Suprapubic skin (tissue), 4 donors: ENCODE data around the gene IL17F. TPM values are rescaled to one million over a fixed set of nuclear protein-coding genes. Genes with fewer than 3 reads are reported as not detected.

ENCODE experiments used
- DNase-seq, 2 donors: peaks; one replicate each; pipeline ENCODE4 v3.0.0-alpha.2; 2019; ENCODE audit warnings: low spot score in 2 of 2
- H3K27ac ChIP-seq: fragments of 200-600 bp; sonication (generic); one replicate; pipeline ENCODE4 v1.5.1; 2019
- H3K27me3 ChIP-seq: fragments of 200-600 bp; sonication (generic); one replicate; pipeline ENCODE4 v1.5.1; 2019
- H3K36me3 ChIP-seq: fragments of 200-600 bp; sonication (generic); one replicate; pipeline ENCODE4 v1.5.1; 2019
- H3K4me1 ChIP-seq: fragments of 200-600 bp; sonication (generic); one replicate; pipeline ENCODE4 v1.5.1; 2019
- H3K4me3 ChIP-seq: fragments of 200-600 bp; sonication (generic); one replicate; pipeline ENCODE4 v1.5.1; 2019; ENCODE audit warnings: mild to moderate bottlenecking
- H3K9me3 ChIP-seq: fragments of 200-600 bp; sonication (generic); one replicate; pipeline ENCODE4 v1.5.1; 2019
- CTCF ChIP-seq, 2 donors: fragments of 200-600 bp in 1 of 2; fragments of 450-650 bp in 1 of 2; sonication (generic) in 1 of 2; IDR thresholded peaks; one replicate each; pipeline ENCODE4 v1.5.1; 2016 to 2019; ENCODE audit warnings: antibody characterized with exemption in 2 of 2, mild to moderate bottlenecking in 1 of 2, moderate library complexity in 1 of 2
- EP300 ChIP-seq: sonication (generic); formaldehyde crosslinking; IDR thresholded peaks from one replicate; pipeline ENCODE4 v1.6.1; 2017; ENCODE audit warnings: antibody characterized with exemption
- POLR2A ChIP-seq, 2 donors: fragments of 450-650 bp; IDR thresholded peaks; one replicate each; pipeline ENCODE4 v1.6.1; 2017; ENCODE audit warnings: antibody characterized with exemption in 2 of 2, mild to moderate bottlenecking in 2 of 2, moderate library complexity in 2 of 2
- POLR2AphosphoS5 ChIP-seq, 3 donors: sonication (generic); formaldehyde crosslinking; IDR thresholded peaks; one replicate each; pipeline ENCODE4 v1.6.1; 2017; ENCODE audit warnings: antibody characterized with exemption in 3 of 3
- WGBS: methylation state at CpG from one replicate; pipeline ENCODE4 v1.1.5; 2018; 5-methylcytosine and 5-hydroxymethylcytosine counted together
- total RNA-seq, 4 donors: library from RNA; depleted of rRNA; stranded (reverse); fragments of >200 nt; gene quantifications; one replicate each; pipeline ENCODE4 v1.1.0, GENCODE V29; 2016

Gene IL17F
- total RNA-seq, 4 donors from 2014 or later: not detected

GRCh38 chr6:52216932-52217575 is 27.2 kb downstream of the IL17F start:
- no peak for DNase-seq
- 90% methylated on average over 5 of the region's 5 CpGs for WGBS
- TF ChIP-seq CTCF (IDR thresholded peaks at IDR 0.05) (no peak), EP300 (no peak), POLR2A (IDR thresholded peaks at IDR 0.05) (no peak), POLR2AphosphoS5 (IDR thresholded peaks at IDR 0.05) (no peak)

DNA sequence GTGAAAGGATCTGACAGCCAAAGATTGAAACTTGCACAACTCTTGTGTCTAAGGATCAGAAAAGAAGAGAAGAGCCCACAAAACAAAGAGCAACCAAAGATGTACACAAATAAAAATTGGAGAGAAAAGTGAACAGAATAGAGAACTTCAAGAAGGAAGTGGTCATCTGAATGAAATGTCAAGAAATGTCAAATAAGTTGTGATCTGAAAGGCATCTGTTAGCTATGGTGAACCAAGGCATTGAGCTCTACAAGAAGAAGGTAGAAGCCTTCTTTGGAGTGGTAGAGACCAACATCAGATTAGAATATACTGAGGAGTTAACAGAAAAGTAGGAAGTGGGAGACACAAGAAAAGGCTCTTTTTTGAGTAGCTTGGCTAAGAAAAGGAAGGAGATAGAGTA is 28.5 kb downstream of the IL17F start:
- no peak for DNase-seq
- H3K36me3 ChIP-seq: no peaks in the 10 kb centered on the region
- no peaks in the 10 kb centered on the region for H3K4me1 ChIP-seq
- no peaks in the 10 kb centered on the region for H3K9me3 ChIP-seq
- TF ChIP-seq EP300: no peak
- peaks cover 3% of the 10 kb centered on the region for H3K27me3 ChIP-seq
- H3K4me3 ChIP-seq: no peak overlapping the region
- H3K27ac ChIP-seq: no peak overlapping the region

More at GRCh38 chr6:52216932-52217575, 27.2 kb downstream of the IL17F start:
- no peak overlapping the region for H3K27ac ChIP-seq
- H3K9me3 ChIP-seq: no peaks in the 10 kb centered on the region
- no peaks in the 10 kb centered on the region for H3K4me1 ChIP-seq
- H3K27me3 ChIP-seq: no peaks in the 10 kb centered on the region
- no peaks in the 10 kb centered on the region for H3K36me3 ChIP-seq
- no peak overlapping the region for H3K4me3 ChIP-seq

DNA sequence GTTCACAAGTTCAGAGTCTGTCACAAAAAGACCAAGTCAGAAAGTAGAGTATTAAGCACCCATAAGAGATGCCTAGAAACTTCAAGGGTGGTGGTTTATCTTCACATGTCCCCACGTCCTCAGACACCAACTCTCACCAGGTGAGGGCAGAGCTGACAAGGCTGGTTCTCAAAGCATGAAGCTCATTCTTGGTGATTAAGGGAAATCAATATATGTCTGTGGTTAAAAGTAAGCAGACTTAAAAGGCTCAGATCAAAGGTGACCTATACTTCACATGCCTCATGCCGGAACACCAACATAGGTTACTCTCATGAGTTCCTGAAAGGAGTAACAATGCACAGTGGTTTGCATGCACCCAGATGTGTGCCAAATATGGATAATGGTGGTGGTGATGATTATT is 31.2 kb downstream of the IL17F start:
- TF ChIP-seq POLR2A (IDR thresholded peaks at IDR 0.05): no peak
- no peak for TF ChIP-seq EP300
- no peak for TF ChIP-seq CTCF (IDR thresholded peaks at IDR 0.05)
- TF ChIP-seq POLR2AphosphoS5 (IDR thresholded peaks at IDR 0.05): no peak
- H3K9me3 ChIP-seq: no peaks in the 10 kb centered on the region
- H3K4me1 ChIP-seq: no peaks in the 10 kb centered on the region
- H3K4me3 ChIP-seq: no peak overlapping the region
- H3K27me3 ChIP-seq: peaks cover 3% of the 10 kb centered on the region
- no peak overlapping the region for H3K27ac ChIP-seq
- 58% methylated on average over 2 of the region's 2 CpGs for WGBS
- H3K36me3 ChIP-seq: no peaks in the 10 kb centered on the region
- DNase-seq: no peak

DNA sequence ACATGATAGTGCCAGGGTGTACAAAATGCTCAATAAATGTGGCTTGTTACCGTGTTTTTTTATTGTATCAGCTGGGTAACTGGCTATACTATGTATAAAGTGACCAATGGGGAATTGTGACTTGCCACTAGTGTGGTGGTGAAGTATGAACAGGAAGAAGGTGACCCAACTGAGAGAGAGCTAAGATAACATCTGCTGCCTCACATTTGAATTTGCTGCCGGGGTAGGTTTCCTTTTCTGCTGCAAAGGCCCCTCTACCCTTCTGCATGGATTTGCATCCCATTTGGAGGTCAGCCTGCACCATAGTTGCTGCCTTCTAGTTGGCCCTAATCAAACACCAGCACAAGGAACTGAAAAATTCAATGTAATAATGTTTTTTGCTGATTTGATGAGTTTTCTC is 34.1 kb downstream of the IL17F start:
- TF ChIP-seq POLR2A (IDR thresholded peaks at IDR 0.05) (no peak), CTCF (IDR thresholded peaks at IDR 0.05) (no peak), EP300 (no peak), POLR2AphosphoS5 (IDR thresholded peaks at IDR 0.05) (no peak)
- WGBS: 70% methylated on average over 2 of the region's 2 CpGs

GRCh38 chr6:52209770-52210169 is 34.5 kb downstream of the IL17F start:
- WGBS: 69% methylated on average over 2 of the region's 2 CpGs
- H3K27me3 ChIP-seq: peaks cover 3% of the 10 kb centered on the region
- no peak for TF ChIP-seq EP300
- TF ChIP-seq POLR2A (IDR thresholded peaks at IDR 0.05): no peak
- TF ChIP-seq CTCF (IDR thresholded peaks at IDR 0.05): no peak
- TF ChIP-seq POLR2AphosphoS5 (IDR thresholded peaks at IDR 0.05): no peak
- H3K9me3 ChIP-seq: no peaks in the 10 kb centered on the region
- no peak for DNase-seq
- H3K36me3 ChIP-seq: no peaks in the 10 kb centered on the region
- no peak overlapping the region for H3K27ac ChIP-seq
- H3K4me3 ChIP-seq: no peak overlapping the region
- no peaks in the 10 kb centered on the region for H3K4me1 ChIP-seq

More for the DNA sequence above, 34.1 kb downstream of the IL17F start:
- no peaks in the 10 kb centered on the region for H3K4me1 ChIP-seq
- no peaks in the 10 kb centered on the region for H3K9me3 ChIP-seq
- H3K27me3 ChIP-seq: peaks cover 3% of the 10 kb centered on the region
- no peak overlapping the region for H3K4me3 ChIP-seq
- H3K36me3 ChIP-seq: no peaks in the 10 kb centered on the region
- no peak for DNase-seq
- H3K27ac ChIP-seq: no peak overlapping the region

DNA sequence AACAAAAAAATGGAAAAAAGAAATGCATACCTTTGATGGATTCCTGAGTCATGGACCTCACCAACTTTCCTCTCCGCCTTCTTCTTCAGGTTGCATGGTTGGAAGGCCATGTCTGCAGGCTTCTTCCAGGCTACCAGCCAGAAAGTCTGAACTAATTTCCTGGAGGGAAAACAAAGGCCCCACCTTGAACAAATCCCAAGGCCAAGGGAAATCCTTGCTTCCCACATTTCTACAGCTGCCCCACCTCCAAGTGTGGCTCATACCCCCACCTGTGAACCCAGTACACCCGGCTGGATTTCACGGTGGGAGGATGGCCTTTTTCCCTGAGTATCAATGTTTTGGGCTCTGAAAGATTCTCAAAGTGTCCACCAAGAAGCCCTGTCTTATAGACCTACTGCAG is 35.7 kb downstream of the IL17F start:
- H3K4me3 ChIP-seq: no peak overlapping the region
- TF ChIP-seq POLR2A (IDR thresholded peaks at IDR 0.05) (no peak), POLR2AphosphoS5 (IDR thresholded peaks at IDR 0.05) (no peak), CTCF (IDR thresholded peaks at IDR 0.05) (no peak), EP300 (no peak)
- no peak overlapping the region for H3K27ac ChIP-seq
- H3K27me3 ChIP-seq: peaks cover 3% of the 10 kb centered on the region
- no peaks in the 10 kb centered on the region for H3K36me3 ChIP-seq
- no peak for DNase-seq
- H3K4me1 ChIP-seq: no peaks in the 10 kb centered on the region
- WGBS: 72% methylated on average over 3 of the region's 3 CpGs
- no peaks in the 10 kb centered on the region for H3K9me3 ChIP-seq
